ENCODE measurements around the gene EXOC3L4.

EXOC3L4 gene

GRCh38 chr14:103143506-103143905 is 49.0 kb downstream of the EXOC3L4 start:
- Histone ChIP-seq H3K27ac (ENCODE audit: low read length) (no peak overlapping the region), H3K27me3 (ENCODE audit: low read depth, low read length) (peaks cover 22% of the 10 kb centered on the region), H3K4me3 (ENCODE audit: low read length) (no peak overlapping the region), H3K4me1 (ENCODE audit: low read length) (peaks cover 17% of the 10 kb centered on the region), H3K9me3 (ENCODE audit: insufficient read depth, low read length) (no peaks in the 10 kb centered on the region), H3K79me2 (ENCODE audit: low read length) (no peaks in the 10 kb centered on the region), H2AFZ (ENCODE audit: low read depth, low read length) (no peak overlapping the region), H3K4me2 (ENCODE audit: low read length) (no peak overlapping the region), H3K9ac (ENCODE audit: low read length) (no peak overlapping the region), H4K20me1 (ENCODE audit: insufficient read depth, low read length) (no peaks in the 10 kb centered on the region), H3K36me3 (replicated peaks; ENCODE audit: low read depth, low read length) (no peaks in the 10 kb centered on the region)
- no peak for TF ChIP-seq EZH2phosphoT487 (IDR thresholded peaks at IDR 0.05; ENCODE audit: low read depth)
- TF ChIP-seq CTCF (IDR thresholded peaks at IDR 0.05; ENCODE audit: low read depth, low read length): no peak

GRCh38 chr14:103144085-103144484 is 49.6 kb downstream of the EXOC3L4 start:
- Histone ChIP-seq H3K9me3 (ENCODE audit: insufficient read depth, low read length) (no peaks in the 10 kb centered on the region), H3K9ac (ENCODE audit: low read length) (no peak overlapping the region), H3K27me3 (ENCODE audit: low read depth, low read length) (peaks cover 22% of the 10 kb centered on the region), H3K4me2 (ENCODE audit: low read length) (no peak overlapping the region), H3K36me3 (replicated peaks; ENCODE audit: low read depth, low read length) (no peaks in the 10 kb centered on the region), H3K4me1 (ENCODE audit: low read length) (peaks cover 17% of the 10 kb centered on the region), H3K27ac (ENCODE audit: low read length) (no peak overlapping the region), H2AFZ (ENCODE audit: low read depth, low read length) (no peak overlapping the region), H3K4me3 (ENCODE audit: low read length) (no peak overlapping the region), H3K79me2 (ENCODE audit: low read length) (no peaks in the 10 kb centered on the region), H4K20me1 (ENCODE audit: insufficient read depth, low read length) (no peaks in the 10 kb centered on the region)
- TF ChIP-seq CTCF (IDR thresholded peaks at IDR 0.05; ENCODE audit: low read depth, low read length) (no peak), EZH2phosphoT487 (IDR thresholded peaks at IDR 0.05; ENCODE audit: low read depth) (no peak)

GRCh38 chr14:103146141-103146709 is 51.7 kb downstream of the EXOC3L4 start:
- Histone ChIP-seq H3K4me3 (ENCODE audit: low read length) (no peak overlapping the region), H3K4me1 (ENCODE audit: low read length) (peaks cover 7% of the 10 kb centered on the region; the same call in 1 of the 2 replicates), H3K27ac (ENCODE audit: low read length) (no peak overlapping the region), H3K9ac (ENCODE audit: low read length) (no peak overlapping the region), H4K20me1 (ENCODE audit: insufficient read depth, low read length) (no peaks in the 10 kb centered on the region), H3K9me3 (ENCODE audit: insufficient read depth, low read length) (no peaks in the 10 kb centered on the region), H2AFZ (ENCODE audit: low read depth, low read length) (no peak overlapping the region), H3K4me2 (ENCODE audit: low read length) (no peak overlapping the region), H3K27me3 (ENCODE audit: low read depth, low read length) (peaks cover 22% of the 10 kb centered on the region), H3K79me2 (ENCODE audit: low read length) (no peaks in the 10 kb centered on the region), H3K36me3 (replicated peaks; ENCODE audit: low read depth, low read length) (no peaks in the 10 kb centered on the region)
- TF ChIP-seq CTCF (IDR thresholded peaks at IDR 0.05; ENCODE audit: low read depth, low read length): no peak
- TF ChIP-seq EZH2phosphoT487 (IDR thresholded peaks at IDR 0.05; ENCODE audit: low read depth): no peak

GRCh38 chr14:103149351-103150237 is 55.1 kb downstream of the EXOC3L4 start:
- Histone ChIP-seq H3K36me3 (replicated peaks; ENCODE audit: low read depth, low read length) (no peaks in the 10 kb centered on the region), H3K4me3 (ENCODE audit: low read length) (no peak overlapping the region), H3K79me2 (ENCODE audit: low read length) (no peaks in the 10 kb centered on the region), H3K27me3 (ENCODE audit: low read depth, low read length) (no peaks in the 10 kb centered on the region), H3K4me1 (ENCODE audit: low read length) (no peaks in the 10 kb centered on the region), H3K9ac (ENCODE audit: low read length) (no peak overlapping the region), H3K9me3 (ENCODE audit: insufficient read depth, low read length) (no peaks in the 10 kb centered on the region), H4K20me1 (ENCODE audit: insufficient read depth, low read length) (no peaks in the 10 kb centered on the region), H3K27ac (ENCODE audit: low read length) (no peak overlapping the region), H3K4me2 (ENCODE audit: low read length) (no peak overlapping the region), H2AFZ (ENCODE audit: low read depth, low read length) (no peak overlapping the region)
- TF ChIP-seq EZH2phosphoT487 (IDR thresholded peaks at IDR 0.05; ENCODE audit: low read depth): no peak
- TF ChIP-seq CTCF (IDR thresholded peaks at IDR 0.05; ENCODE audit: low read depth, low read length): no peak

All from OCI-LY3 (cell line).